ENCODE results near the gene LIMCH1. TPM values are rescaled to one million over a fixed set of nuclear protein-coding genes. Genes with fewer than 3 reads are reported as not detected.

The LIMCH1 gene
- total and polyA plus RNA-seq, 7 donors = 14.2 to 279 (median 169) TPM

DNA sequence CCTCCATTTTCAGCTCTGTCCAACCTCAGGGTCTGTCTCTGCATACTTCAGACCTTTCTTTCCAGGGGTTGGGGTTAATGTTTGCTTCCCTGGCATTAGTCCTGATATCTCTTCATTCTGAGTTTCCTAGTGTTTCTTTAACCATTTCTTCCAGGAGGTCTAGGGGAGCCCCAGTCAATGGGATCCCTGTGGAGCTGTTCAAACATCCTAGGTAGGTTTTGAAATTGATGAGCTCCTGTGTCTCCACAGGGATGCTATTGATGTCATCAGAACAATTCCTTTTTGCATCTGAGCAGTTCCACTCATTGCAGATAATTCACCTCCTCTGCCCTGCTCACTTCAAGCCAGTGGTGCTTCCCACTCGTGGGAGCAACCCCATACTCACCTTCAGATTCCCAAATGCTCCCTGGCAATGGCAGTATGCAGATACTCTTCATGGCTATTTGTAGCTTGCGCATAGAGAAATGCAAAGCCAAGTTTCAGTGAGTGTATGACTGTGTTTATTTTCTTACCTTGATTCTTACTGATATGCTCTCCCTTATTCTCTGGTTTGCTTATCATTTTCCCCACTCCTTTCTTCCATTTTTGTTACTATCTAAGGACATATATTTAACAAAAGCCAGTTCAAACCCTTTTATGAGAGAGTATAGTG, 33.7 kb upstream of the LIMCH1 start:
- DNase-seq (no peak), ATAC-seq (peak in 2 of 4 donors; percentile 33 to 52)
- H3K27ac ChIP-seq = no peak overlapping the region
- H3K27me3 ChIP-seq (ENCODE audit: insufficient read depth in 3 of 3, low read length in 2 of 3) = no peaks in the 10 kb centered on the region
- TF ChIP-seq, protein P1, sequence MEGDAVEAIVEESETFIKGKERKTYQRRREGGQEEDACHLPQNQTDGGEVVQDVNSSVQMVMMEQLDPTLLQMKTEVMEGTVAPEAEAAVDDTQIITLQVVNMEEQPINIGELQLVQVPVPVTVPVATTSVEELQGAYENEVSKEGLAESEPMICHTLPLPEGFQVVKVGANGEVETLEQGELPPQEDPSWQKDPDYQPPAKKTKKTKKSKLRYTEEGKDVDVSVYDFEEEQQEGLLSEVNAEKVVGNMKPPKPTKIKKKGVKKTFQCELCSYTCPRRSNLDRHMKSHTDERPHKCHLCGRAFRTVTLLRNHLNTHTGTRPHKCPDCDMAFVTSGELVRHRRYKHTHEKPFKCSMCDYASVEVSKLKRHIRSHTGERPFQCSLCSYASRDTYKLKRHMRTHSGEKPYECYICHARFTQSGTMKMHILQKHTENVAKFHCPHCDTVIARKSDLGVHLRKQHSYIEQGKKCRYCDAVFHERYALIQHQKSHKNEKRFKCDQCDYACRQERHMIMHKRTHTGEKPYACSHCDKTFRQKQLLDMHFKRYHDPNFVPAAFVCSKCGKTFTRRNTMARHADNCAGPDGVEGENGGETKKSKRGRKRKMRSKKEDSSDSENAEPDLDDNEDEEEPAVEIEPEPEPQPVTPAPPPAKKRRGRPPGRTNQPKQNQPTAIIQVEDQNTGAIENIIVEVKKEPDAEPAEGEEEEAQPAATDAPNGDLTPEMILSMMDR (IDR thresholded peaks at IDR 0.05) = no peak
- H3K9me3 ChIP-seq = no peaks in the 10 kb centered on the region
- H3K4me3 ChIP-seq = no peak overlapping the region
- H3K4me1 ChIP-seq = peaks cover 9% of the 10 kb centered on the region
- WGBS, 3 donors = 42 to 76% (median 52%) methylated on average over 2 of the region's 2 CpGs
- intact Hi-C loops (cut with DNase I) = no loop called here
- H3K36me3 ChIP-seq (ENCODE audit: insufficient read depth in 1 of 2, low read depth in 1 of 2) = peaks cover 0 to 5% of the 10 kb centered on the region in 2 donors

DNA sequence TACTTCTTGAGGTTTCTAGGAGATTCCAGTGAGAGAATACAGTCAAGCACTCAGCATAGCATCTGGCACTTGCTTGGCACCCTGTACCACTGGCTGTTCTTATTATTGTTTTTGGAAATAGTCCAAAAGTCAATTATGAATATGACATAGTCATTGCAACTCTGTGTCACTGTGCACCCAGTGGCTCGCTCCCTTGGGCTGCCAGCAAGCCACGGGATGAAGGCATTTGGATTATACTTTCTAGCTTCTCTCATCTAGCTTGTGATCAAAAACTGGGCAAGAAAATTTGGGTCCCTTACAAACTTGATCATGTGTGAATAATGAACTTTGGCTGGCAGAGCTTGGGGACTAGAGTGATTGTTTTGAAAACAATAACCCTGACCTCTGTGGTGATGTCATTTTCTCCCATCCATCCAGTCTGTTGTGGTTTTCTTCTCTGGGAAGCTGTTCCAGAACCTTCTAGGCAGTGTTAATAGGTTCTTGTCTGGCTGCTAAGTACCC, 32.7 kb upstream of the LIMCH1 start:
- Histone ChIP-seq H3K4me1 (peaks cover 9% of the 10 kb centered on the region), H3K27ac (no peak overlapping the region), H3K27me3 (ENCODE audit: insufficient read depth in 3 of 3, low read length in 2 of 3) (no peaks in the 10 kb centered on the region), H3K4me3 (no peak overlapping the region), H3K36me3 (ENCODE audit: insufficient read depth in 1 of 2, low read depth in 1 of 2) (peaks cover 0 to 5% of the 10 kb centered on the region in 2 donors), H3K9me3 (no peaks in the 10 kb centered on the region)
- TF ChIP-seq, protein P1 (IDR thresholded peaks at IDR 0.05) = no peak
- peak; percentile 81 to 91 (median 86) for ATAC-seq
- DNase-seq = peak; percentile 24 to 57
- 19 to 34% (median 29%) methylated on average over 2 of the region's 2 CpGs for WGBS, 3 donors
- intact Hi-C loops (cut with DNase I) = no loop called here

DNA sequence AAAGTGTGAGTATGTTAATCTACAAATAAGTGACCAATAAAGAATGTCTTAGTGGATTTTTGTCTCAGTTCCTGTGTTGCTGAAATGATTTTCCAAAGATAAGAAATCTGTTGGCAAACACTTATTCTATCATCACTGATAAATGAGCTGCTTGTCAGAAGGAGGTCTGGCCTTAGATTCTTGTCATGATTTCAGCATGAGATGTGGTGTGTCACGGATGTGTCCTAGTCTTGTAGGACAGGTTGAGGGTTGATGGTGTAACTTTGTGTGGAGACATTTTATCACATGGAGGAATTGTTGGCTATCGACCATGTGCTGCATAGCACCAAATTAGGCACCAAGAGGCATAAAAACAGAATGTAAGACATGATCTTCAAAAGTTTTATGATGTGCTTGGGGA, 31.8 kb upstream of the LIMCH1 start:
- no peak overlapping the region for H3K27ac ChIP-seq
- intact Hi-C loops (cut with DNase I) = no loop called here
- TF ChIP-seq, protein P1 (IDR thresholded peaks at IDR 0.05) = no peak
- H3K27me3 ChIP-seq (ENCODE audit: insufficient read depth in 3 of 3, low read length in 2 of 3) = no peaks in the 10 kb centered on the region
- H3K4me3 ChIP-seq = no peak overlapping the region
- DNase-seq (no peak), ATAC-seq (peak in 3 of 4 donors; percentile 53 to 85 (median 60))
- H3K36me3 ChIP-seq (ENCODE audit: insufficient read depth in 1 of 2, low read depth in 1 of 2) = peaks cover 0 to 1% of the 10 kb centered on the region in 2 donors
- no peaks in the 10 kb centered on the region for H3K9me3 ChIP-seq
- peaks cover 9% of the 10 kb centered on the region for H3K4me1 ChIP-seq
- WGBS, 3 donors = 62 to 86% (median 78%) methylated on average over 2 of the region's 2 CpGs

DNA sequence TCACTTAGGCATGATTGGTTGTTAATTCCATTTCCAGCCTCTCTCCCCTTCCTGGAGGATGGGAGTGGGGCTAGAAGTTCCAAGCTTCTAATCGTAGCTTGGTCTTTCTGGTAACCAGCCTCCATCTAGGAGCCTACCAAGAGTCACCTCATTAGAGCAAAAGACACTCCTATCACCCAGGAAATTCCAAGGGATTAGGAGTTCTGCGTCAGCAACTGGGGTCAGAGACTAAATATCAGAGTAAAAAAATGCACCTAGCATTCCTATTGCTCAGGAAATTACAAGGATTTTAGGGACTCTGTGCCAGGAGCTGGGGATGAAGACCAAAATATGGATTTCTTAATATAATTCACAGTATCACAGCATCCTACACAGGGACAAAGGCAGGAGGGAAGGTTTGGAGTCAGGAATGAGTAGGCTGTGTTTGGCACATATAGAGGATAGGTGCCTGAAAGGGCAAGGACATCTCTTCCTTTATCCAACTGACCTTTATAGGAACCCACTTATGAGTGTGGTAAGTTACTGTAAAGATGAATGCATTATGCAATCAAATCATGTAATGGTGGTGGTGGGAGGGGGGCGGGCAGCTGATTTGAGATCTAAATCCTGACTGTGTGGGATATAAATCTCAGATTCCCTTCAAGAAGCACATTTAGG, 30.5 kb upstream of the LIMCH1 start:
- ATAC-seq (no peak), DNase-seq (no peak)
- Histone ChIP-seq H3K4me1 (peaks cover 9% of the 10 kb centered on the region), H3K36me3 (ENCODE audit: insufficient read depth in 1 of 2, low read depth in 1 of 2) (no peaks in the 10 kb centered on the region), H3K27ac (no peak overlapping the region), H3K27me3 (ENCODE audit: insufficient read depth in 3 of 3, low read length in 2 of 3) (no peaks in the 10 kb centered on the region), H3K9me3 (no peaks in the 10 kb centered on the region), H3K4me3 (no peak overlapping the region)
- TF ChIP-seq, protein P1 (IDR thresholded peaks at IDR 0.05) = no peak
- WGBS, 3 donors = 74 to 87% (median 77%) methylated on average over 3 of the region's 3 CpGs
- intact Hi-C loops (cut with DNase I) = no loop called here

Data from psoas muscle (tissue), 8 donors.